ENCODE data around the gene TNRC6B.

Gene TNRC6B

DNA sequence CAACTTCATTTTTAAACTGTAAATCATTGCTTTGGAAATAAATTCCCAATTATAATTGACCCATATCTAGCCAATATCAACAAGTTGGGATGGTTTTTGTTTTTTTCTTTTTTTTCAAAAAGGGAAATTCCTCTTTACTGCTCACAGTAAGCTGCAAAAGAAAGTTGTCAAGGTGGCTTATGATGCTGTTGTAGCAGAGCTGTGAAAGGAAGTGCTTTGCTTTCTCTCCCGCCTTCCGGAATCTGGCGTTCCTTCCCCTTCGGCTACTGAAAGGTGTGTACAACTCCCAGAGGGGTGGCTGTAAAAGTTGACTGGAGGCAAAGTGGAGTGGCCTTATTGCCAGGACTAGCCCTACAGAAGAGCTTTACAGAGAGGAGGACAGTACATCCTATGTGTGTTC, 152.4 kb downstream of the TNRC6B start:
- DNase-seq = no peak

DNA sequence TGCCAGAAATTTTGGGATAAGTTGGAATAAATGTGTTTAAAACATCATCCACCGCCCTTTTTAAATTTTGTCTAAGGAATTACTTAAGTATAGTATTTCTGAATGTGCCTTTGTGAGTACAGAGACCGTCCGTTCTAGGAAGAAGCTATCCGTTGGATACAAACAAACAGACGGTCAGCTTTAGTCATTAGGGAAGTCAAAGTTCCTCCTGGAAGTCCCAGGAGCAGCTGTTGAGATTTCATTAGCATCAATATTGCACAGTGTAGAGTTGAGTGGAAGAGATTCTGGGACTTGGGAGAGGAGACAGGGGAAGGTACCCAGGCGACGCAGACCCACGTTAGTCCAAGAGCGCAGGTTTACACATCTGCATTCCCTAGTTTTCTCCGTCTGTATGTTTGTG, 152.9 kb downstream of the TNRC6B start:
- DNase-seq = peak; percentile 38

GRCh38 chr22:40331706-40332105, 154.0 kb downstream of the TNRC6B start:
- peak; percentile 33 for DNase-seq

DNA sequence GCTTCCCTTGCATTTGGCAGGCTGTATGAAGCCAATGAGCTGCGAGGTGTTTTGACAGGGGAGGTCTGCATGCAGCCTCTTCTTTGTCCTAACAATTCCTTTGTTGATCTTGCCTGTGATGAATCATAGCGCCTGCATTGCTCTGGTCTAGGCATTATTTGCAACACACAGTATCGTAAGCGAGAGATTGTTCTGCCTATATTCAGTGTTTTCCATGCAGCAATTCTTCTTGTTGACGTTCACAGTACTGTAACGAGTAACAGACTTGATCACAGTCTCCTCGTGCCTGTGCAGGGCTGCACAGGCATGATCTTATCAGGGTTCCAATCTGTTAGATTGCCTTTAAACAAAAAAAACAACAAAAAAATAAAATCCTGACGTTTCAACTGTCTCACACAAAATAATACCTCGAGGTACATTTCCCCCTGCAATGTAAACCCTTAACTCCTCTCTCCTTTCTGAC, 154.6 kb downstream of the TNRC6B start:
- DNase-seq = no peak

DNA sequence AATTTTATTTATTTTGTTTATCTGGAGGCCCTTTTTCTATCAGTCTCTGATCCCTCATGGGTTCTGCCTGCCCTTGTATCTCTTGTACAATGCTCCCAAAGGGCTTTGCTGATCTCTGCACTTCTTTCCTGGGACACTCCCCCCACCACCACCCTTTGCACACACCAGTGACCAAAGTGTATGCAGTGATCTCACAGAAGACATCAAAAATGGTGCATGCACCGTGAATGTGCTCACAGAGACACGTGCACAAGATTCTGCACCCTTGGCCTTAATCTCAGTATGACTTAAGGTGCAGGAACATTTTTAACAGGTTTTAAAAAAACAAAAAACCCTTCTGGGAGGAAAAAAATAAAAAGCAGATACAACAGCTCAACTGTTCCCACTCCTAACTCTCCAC, 156.3 kb downstream of the TNRC6B start:
- DNase-seq = no peak

DNA sequence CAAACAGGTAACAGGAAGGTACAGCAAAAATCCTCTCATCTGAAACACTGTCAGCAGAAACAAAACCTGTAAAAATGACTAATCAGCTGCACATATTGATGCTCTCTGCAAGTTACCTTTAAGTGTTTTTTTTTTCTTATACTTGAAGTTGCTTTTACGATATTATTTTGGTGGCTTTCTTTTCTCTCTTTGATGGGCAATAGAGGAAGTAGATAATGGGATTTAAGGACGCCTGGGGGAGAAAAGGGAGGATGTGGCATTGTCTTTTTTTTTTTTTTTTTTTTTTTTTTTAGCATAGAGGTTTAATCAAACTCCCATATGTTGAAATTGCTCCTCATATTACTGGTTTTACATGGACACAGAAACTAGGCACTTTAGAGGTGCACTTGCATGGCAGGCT, 157.2 kb downstream of the TNRC6B start:
- no peak for DNase-seq

DNA sequence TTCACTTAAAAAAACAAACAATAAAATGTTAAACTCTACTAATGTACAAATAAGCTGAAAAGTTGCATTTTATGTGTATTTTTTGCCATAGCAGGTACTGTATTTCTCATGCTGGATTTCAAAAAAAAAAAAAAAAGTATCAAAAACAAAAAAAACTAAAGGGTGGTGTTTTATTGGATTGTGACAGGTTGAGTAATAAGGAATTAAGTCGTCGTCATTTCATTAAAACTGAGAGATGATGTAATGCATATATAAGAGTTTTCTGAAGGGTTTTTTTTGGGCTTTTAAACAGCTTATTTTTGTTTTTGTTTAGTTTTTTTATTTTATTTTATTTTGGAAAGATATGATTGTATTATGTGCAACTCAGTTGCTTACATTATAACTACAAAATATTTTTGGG, 157.6 kb downstream of the TNRC6B start:
- peak; percentile 27 for DNase-seq

DNA sequence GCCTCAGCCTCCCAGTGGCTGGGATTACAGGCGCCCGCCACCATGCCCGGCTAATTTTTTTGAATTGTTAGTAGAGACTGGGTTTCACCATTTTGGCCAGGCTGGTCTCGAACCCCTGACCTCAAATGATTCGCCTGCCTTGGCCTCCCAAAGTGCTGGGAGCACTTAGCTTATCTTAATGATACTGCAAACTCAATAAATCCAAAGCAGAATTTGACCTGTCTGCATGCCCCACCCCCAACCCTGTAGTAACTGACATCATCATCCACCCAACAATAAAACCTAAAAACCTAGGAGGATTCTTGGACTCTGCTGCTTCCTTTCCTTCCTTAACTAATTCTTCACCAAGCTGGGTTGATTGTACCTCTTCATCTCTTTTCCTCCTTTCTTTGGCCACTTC, 162.3 kb downstream of the TNRC6B start:
- DNase-seq = no peak

DNA sequence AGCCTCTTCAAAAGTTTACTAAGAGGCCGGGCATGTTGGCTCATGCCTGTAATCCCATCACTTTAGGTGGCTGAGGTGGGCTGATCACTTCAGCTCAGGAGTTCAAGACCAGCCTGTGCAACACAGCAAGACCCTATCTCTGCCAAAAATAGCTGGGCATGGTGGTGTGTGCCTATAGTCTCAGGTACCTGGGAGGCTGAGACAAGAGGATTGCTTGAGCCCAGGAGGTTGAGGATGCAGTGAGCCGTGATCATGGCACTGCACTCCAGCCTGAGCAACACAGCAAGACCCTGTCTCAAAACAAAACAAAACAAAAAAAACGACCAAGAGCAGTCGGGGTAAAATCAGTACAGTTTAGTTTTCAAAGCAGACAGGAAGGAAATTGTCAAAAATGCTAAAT, 163.9 kb downstream of the TNRC6B start:
- DNase-seq = no peak

- DNase-seq = no peak
These were observed 164.8 kb downstream of the TNRC6B start for GRCh38 chr22:40342521-40342920.

- no peak for DNase-seq
These were observed 167.5 kb downstream of the TNRC6B start for GRCh38 chr22:40345271-40345670.

DNA sequence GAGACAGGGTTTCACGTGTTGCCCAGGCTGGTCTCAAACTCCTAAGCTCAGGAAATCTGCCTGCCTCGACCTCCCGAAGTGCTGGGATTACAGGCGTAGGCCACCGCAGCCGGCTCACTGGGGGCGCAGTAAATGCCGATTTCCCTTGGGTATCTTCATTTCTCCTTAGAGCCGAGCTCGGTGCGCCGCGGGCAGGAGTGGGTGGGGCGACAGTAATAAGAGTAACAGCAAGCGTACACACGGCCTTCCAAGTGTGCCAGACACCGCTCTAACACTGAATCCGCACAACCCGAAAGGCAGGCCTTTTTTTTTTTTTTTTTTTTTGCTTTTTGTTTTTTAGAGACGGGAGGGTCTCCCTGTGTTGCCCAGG, 168.1 kb downstream of the TNRC6B start:
- peak; percentile 46 for DNase-seq

DNA sequence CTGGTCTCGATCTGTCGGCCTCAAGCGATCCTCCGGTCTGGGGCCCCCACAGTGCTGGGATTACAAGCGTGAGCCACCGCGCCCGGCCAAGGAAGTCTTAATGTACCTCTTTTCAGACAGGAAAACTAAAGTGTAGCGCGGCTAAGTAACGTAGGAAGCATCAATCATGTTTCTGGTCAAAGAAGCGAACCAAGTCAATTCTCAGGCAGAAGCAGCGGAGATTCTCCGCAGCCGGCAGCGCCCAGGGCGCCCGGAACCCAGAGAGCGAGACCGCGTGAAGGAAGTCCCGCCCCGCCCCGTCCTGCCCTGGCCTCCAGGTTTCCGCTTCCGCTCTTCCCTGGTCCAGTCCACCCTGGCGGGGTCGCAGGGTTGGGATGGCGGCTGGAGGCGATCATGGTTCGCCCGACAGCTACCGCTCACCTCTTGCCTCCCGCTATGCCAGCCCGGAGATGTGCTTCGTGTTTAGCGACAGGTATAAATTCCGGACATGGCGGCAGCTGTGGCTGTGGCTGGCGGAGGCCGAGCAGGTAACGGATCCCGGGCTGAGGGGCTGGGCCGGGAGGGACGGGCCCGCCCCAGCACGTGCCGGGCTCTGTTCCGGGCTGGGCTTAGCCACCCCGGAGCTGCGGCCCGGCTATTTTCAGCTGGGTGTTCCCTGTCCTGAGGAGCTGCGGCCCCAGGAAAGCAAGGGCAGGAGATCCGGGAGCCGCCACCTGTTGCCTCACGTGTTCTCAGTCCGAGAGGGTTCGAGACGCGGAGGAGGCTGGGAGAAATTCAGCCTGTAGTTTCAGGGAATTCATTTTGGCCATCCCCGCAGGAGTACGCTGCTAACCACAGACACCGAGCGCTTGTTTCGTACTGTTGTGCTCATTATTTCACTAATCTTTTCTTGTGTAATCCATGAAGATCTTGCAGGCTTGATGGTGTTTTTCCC, 168.7 kb downstream of the TNRC6B start, which contains the start of gene ADSL:
Gene ADSL (plus strand): TSS at position 316 of the 934 bp plus-strand sequence. CDS start 59 bp downstream, at position 375.
- peak; percentile 88 for DNase-seq

- DNase-seq = no peak
These were observed 169.6 kb downstream of the TNRC6B start for GRCh38 chr22:40347300-40347699.

- peak; percentile 51 for DNase-seq
These were observed 170.4 kb downstream of the TNRC6B start for GRCh38 chr22:40348025-40348658.

GRCh38 chr22:40352763-40353162, 175.0 kb downstream of the TNRC6B start:
- DNase-seq = no peak

DNA sequence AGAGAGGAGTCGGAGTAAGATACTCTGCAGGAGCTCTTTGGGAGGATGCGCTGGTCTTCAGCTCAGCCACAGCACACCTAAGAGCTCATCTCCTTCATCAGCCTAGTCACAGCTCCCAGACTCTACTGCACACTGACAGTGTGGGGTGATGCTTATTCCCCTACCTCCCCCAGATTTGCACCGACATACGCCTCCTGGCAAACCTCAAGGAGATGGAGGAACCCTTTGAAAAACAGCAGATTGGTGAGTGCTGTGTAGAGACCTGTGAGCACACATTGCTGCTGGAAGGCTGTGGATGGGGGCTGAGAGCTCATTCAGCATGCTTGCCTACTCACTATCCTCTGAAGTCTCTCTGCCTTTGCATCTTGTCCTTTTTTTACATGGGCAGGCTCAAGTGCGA, 183.4 kb downstream of the TNRC6B start:
- DNase-seq = no peak

- no peak for DNase-seq
These were observed 185.3 kb downstream of the TNRC6B start for GRCh38 chr22:40363059-40363458.

- no peak for DNase-seq
These were observed 186.7 kb downstream of the TNRC6B start for GRCh38 chr22:40364431-40364830.

DNA sequence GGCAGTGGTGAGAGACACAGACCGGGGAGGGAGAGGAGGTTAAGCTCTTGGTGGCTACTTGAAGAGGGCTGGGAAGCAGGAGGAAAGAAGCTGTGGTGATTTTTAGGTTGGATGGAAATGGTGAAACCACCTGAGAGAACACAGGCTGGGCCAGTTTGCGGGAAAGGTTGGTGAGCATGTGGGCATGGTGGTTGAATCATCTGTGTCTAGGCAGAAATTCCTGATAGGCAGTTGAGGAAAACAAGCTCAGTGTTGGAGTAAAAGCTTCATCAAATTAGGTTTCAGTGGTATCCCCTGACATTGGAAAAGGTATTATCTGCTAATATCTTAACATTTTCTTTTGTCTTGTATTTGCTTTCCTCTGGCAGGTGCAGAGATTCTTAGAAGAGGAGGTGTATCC, 188.3 kb downstream of the TNRC6B start:
- no peak for DNase-seq

- no peak for DNase-seq
These were observed 189.6 kb downstream of the TNRC6B start for GRCh38 chr22:40367342-40367741.

GRCh38 chr22:40368016-40368415, 190.3 kb downstream of the TNRC6B start:
- no peak for DNase-seq

DNA sequence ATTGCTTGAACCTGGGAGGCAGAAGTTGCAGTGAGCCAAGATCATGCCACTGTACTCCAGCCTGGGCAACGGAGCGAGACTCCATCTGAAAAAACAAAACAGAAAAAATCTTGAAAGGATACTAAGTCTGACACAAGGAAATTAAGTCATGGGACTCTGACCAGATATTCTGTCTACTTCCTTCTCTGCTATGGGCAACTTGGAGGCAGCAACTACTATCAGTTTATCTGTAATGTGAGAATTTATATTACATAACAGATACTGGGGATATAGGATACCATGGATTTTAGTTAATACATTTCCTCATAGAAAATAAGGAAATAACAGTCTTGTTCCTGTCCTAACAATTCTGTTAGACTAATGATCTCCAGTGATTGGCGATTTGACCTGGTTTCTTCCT, 191.1 kb downstream of the TNRC6B start:
- peak; percentile 74 for DNase-seq

GRCh38 chr22:40374567-40374966, 196.8 kb downstream of the TNRC6B start:
- DNase-seq = no peak
